ENCODE measurements around the gene TGFBR1.
A peak's percentile ranks its signal among the peaks of the same experiment; 100 is the strongest.
"Not testable (repeated sequence)": the region's sequence is repeated elsewhere in the genome, so short reads cannot be mapped to it uniquely, and the experiment has no call there.

Gene TGFBR1

GRCh38 chr9:99190597-99191283 lies 85.8 kb downstream of the TGFBR1 start:
- no peak overlapping the region for H3K4me3 ChIP-seq (ENCODE audit: low read depth, low read length)
- CTCF ChIA-PET, result interaction anchor here (1.0 to 2.0 kb wide), 2 partner anchors 9 to 17 kb away, joined by 4 to 5 read pairs; no protein-coding TSS in a partner anchor
- DNase-seq (ENCODE audit: low read depth, low spot score), result no peak
- TF ChIP-seq CTCF (IDR thresholded peaks at IDR 0.05; ENCODE audit: insufficient read depth, low read length, missing control alignments), result no peak
- POLR2A ChIA-PET, result no interaction called here

GRCh38 chr9:99192786-99193465 lies 88.0 kb downstream of the TGFBR1 start:
- ChIA-PET POLR2A (no interaction called here), CTCF (interaction anchor here (1.3 to 8.6 kb wide), 3 partner anchors 7 to 30 kb away, joined by 3 to 90 read pairs (median 3); partner anchors contain the start of gene SEC61B)
- no peak overlapping the region for H3K4me3 ChIP-seq (ENCODE audit: low read depth, low read length)
- TF ChIP-seq CTCF (IDR thresholded peaks at IDR 0.05; ENCODE audit: insufficient read depth, low read length, missing control alignments), result peak; percentile 20
- no peak for DNase-seq (ENCODE audit: low read depth, low spot score)

GRCh38 chr9:99193466-99193821 lies 88.5 kb downstream of the TGFBR1 start:
- TF ChIP-seq CTCF (IDR thresholded peaks at IDR 0.05; ENCODE audit: insufficient read depth, low read length, missing control alignments), result no peak
- POLR2A ChIA-PET, result no interaction called here

GRCh38 chr9:99196484-99196883 lies 91.6 kb downstream of the TGFBR1 start:
- POLR2A ChIA-PET; DNase-seq (ENCODE audit: low read depth, low spot score); H3K4me3 ChIP-seq (ENCODE audit: low read depth, low read length): not testable (repeated sequence)
- CTCF ChIA-PET, result interaction anchor here (1.6 to 8.6 kb wide), 3 partner anchors 11 to 20 kb away, joined by 6 to 90 read pairs (median 6); no protein-coding TSS in a partner anchor

More at GRCh38 chr9:99193466-99193821, 88.5 kb downstream of the TGFBR1 start:
- CTCF ChIA-PET, result interaction anchor here (0.6 to 8.6 kb wide), 4 partner anchors 8 to 621 kb away, joined by 3 to 90 read pairs (median 4); partner anchors contain the start of gene SEC61B
- no peak for DNase-seq (ENCODE audit: low read depth, low spot score)
- no peak overlapping the region for H3K4me3 ChIP-seq (ENCODE audit: low read depth, low read length)

- ChIA-PET POLR2A (interaction anchor here (1.3 kb wide), 1 partner anchor 25 kb away, joined by 3 read pairs; the partner anchor contains the start of gene ALG2), CTCF (interaction anchor here (0.8 to 8.6 kb wide), 6 partner anchors 11 to 1126 kb away, joined by 3 to 90 read pairs (median 5); no protein-coding TSS in a partner anchor)
- no peak for DNase-seq (ENCODE audit: low read depth, low spot score)
- no peak overlapping the region for H3K4me3 ChIP-seq (ENCODE audit: low read depth, low read length)
- TF ChIP-seq CTCF (IDR thresholded peaks at IDR 0.05; ENCODE audit: insufficient read depth, low read length, missing control alignments), result no peak
Observed at GRCh38 chr9:99197124-99197630, 92.3 kb downstream of the TGFBR1 start.

- no peak overlapping the region for H3K4me3 ChIP-seq (ENCODE audit: low read depth, low read length)
- ChIA-PET POLR2A (interaction anchor here (1.3 kb wide), 1 partner anchor 24 kb away, joined by 3 read pairs; the partner anchor contains the start of gene ALG2), CTCF (interaction anchor here (1.2 to 8.6 kb wide), 4 partner anchors 12 to 19 kb away, joined by 4 to 90 read pairs (median 6); no protein-coding TSS in a partner anchor)
- no peak for TF ChIP-seq CTCF (IDR thresholded peaks at IDR 0.05; ENCODE audit: insufficient read depth, low read length, missing control alignments)
- no peak for DNase-seq (ENCODE audit: low read depth, low spot score)
Observed at GRCh38 chr9:99197987-99198386, 93.1 kb downstream of the TGFBR1 start.
